ENCODE measurements around the gene PRAF2. TPM values are rescaled to one million over a fixed set of nuclear protein-coding genes. Genes with fewer than 3 reads are reported as not detected.

Gene PRAF2
- total RNA-seq, 1 experiment from 2014 or later: 0.07 TPM

DNA sequence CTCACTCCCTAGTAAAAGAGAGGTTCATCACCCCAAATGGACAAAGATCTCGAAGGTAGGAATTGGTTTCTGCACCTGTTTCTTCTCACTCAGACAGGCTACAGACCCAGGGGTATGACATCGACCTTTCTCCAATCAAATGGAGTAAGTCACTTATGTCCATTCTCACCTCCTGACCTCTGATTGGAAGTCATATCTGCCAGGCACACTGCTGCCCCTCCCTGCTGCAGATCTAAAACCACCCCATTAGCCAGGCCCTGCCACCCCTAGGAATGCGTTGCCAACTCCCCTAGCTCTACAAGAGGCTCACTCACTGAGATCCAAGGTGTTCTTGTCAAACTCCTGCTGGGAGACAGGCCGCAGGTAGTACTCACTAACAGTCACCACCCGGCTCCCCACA is 42.9 kb upstream of the PRAF2 start:
- Histone ChIP-seq H3K27ac (ENCODE audit: low read length) (no peak overlapping the region), H3K9me2 (replicated peaks; ENCODE audit: low read length) (no peaks in the 10 kb centered on the region), H3K36me3 (ENCODE audit: low read depth, low read length) (peaks cover 8% of the 10 kb centered on the region; the same call in 1 of the 2 replicates), H4K20me1 (ENCODE audit: low read length) (no peaks in the 10 kb centered on the region), H3K9me3 (ENCODE audit: low read length) (no peaks in the 10 kb centered on the region), H3K4me2 (ENCODE audit: low read length) (no peak overlapping the region), H2AFZ (ENCODE audit: low read length) (no peak overlapping the region), H3F3A (ENCODE audit: low read length, unreplicated experiment) (no peaks in the 10 kb centered on the region), H3K4me3 (ENCODE audit: low read length) (no peak overlapping the region), H3K9ac (ENCODE audit: low read length) (no peak overlapping the region), H3K79me2 (ENCODE audit: low read length) (peaks cover 6% of the 10 kb centered on the region), H3K4me1 (ENCODE audit: insufficient read depth, low read length) (no peaks in the 10 kb centered on the region), H3K27me3 (ENCODE audit: low read length) (no peaks in the 10 kb centered on the region)
- ATAC-seq (no peak), DNase-seq (no peak)
- intact Hi-C loops (cut with micrococcal nuclease): no loop called here
- TF ChIP-seq EZH2phosphoT487 (IDR thresholded peaks at IDR 0.05; ENCODE audit: borderline replicate concordance, low read length) (no peak), EZH2 (IDR thresholded peaks at IDR 0.05; ENCODE audit: low read length, unreplicated experiment) (no peak)
- TF ChIP-seq, protein P1, sequence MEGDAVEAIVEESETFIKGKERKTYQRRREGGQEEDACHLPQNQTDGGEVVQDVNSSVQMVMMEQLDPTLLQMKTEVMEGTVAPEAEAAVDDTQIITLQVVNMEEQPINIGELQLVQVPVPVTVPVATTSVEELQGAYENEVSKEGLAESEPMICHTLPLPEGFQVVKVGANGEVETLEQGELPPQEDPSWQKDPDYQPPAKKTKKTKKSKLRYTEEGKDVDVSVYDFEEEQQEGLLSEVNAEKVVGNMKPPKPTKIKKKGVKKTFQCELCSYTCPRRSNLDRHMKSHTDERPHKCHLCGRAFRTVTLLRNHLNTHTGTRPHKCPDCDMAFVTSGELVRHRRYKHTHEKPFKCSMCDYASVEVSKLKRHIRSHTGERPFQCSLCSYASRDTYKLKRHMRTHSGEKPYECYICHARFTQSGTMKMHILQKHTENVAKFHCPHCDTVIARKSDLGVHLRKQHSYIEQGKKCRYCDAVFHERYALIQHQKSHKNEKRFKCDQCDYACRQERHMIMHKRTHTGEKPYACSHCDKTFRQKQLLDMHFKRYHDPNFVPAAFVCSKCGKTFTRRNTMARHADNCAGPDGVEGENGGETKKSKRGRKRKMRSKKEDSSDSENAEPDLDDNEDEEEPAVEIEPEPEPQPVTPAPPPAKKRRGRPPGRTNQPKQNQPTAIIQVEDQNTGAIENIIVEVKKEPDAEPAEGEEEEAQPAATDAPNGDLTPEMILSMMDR (conservative IDR thresholded peaks at IDR 0.05; ENCODE audit: low read depth, low read length): no peak
- BruUV-seq (replicated peaks): no TSS peak
- POLR2A ChIA-PET (ENCODE audit: unreplicated experiment): no interaction called here
- CTCF ChIA-PET: no interaction called here

DNA sequence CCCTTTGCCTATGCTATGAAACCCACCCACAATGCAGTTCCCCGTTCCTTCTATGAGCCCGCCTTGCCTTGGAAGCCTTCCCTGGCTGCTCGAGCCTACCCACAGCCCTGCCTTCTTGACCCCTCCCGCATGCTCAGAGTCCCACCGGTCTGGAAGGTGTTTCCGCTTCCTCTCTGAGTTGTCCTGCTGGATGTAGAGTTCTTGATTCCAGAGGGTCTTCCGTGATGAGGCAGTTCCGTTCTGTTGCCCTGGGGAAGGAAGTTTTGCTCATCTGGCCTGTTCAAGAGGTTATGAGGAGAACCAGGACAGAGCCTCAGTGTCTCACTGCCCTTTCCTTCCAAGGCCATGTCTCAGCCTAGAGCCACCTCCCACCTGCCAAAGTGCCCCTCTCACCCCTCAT is 42.3 kb upstream of the PRAF2 start:
- H3K27me3 ChIP-seq (ENCODE audit: low read length): no peaks in the 10 kb centered on the region
- intact Hi-C loops (cut with micrococcal nuclease): no loop called here
- ChIA-PET POLR2A (ENCODE audit: unreplicated experiment) (no interaction called here), CTCF (no interaction called here)
- no peak for ATAC-seq
- H3K9me3 ChIP-seq (ENCODE audit: low read length): no peaks in the 10 kb centered on the region
- H3K4me1 ChIP-seq (ENCODE audit: insufficient read depth, low read length): no peaks in the 10 kb centered on the region
- H3K4me3 ChIP-seq (ENCODE audit: low read length): no peak overlapping the region
- no peak overlapping the region for H3K4me2 ChIP-seq (ENCODE audit: low read length)
- no peaks in the 10 kb centered on the region for H4K20me1 ChIP-seq (ENCODE audit: low read length)
- no peak overlapping the region for H3K27ac ChIP-seq (ENCODE audit: low read length)
- no peaks in the 10 kb centered on the region for H3K9me2 ChIP-seq (replicated peaks; ENCODE audit: low read length)
- TF ChIP-seq, protein P1 (conservative IDR thresholded peaks at IDR 0.05; ENCODE audit: low read depth, low read length): no peak
- TF ChIP-seq EZH2 (IDR thresholded peaks at IDR 0.05; ENCODE audit: low read length, unreplicated experiment): no peak
- TF ChIP-seq EZH2phosphoT487 (IDR thresholded peaks at IDR 0.05; ENCODE audit: borderline replicate concordance, low read length): no peak
- no peaks in the 10 kb centered on the region for H3K79me2 ChIP-seq (ENCODE audit: low read length)
- H3K36me3 ChIP-seq (ENCODE audit: low read depth, low read length): peaks cover 8% of the 10 kb centered on the region; the same call in 1 of the 2 replicates
- no peaks in the 10 kb centered on the region for H3F3A ChIP-seq (ENCODE audit: low read length, unreplicated experiment)
- H2AFZ ChIP-seq (ENCODE audit: low read length): no peak overlapping the region
- BruUV-seq (replicated peaks): no TSS peak
- H3K9ac ChIP-seq (ENCODE audit: low read length): no peak overlapping the region
- no peak for DNase-seq

DNA sequence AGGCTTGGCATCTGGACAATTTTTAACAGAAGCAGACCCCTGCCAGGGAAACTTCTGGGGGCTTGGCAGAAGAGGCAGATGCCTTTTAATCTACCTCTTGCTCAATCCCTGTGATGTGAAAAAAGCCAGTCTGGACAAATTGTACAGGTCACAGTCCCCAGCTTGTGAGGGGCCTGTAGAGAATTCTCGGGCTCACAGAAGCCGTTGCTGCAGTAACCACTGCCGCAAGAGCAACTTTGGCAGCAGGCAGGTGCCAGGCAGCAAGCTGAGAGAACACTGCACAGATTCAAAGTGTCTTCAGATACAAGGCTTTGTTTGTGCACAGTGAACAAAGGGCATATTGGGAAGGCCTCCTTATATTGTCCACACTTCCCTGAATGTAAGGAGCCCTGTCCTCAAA is 38.0 kb upstream of the PRAF2 start:
- no TSS peak for BruUV-seq (replicated peaks)
- ATAC-seq (no peak), DNase-seq (no peak)
- TF ChIP-seq, protein P1 (conservative IDR thresholded peaks at IDR 0.05; ENCODE audit: low read depth, low read length): no peak
- TF ChIP-seq EZH2phosphoT487 (IDR thresholded peaks at IDR 0.05; ENCODE audit: borderline replicate concordance, low read length): no peak
- no peak for TF ChIP-seq EZH2 (IDR thresholded peaks at IDR 0.05; ENCODE audit: low read length, unreplicated experiment)
- CTCF ChIA-PET: no interaction called here
- no peaks in the 10 kb centered on the region for H3K9me3 ChIP-seq (ENCODE audit: low read length)
- H3K27ac ChIP-seq (ENCODE audit: low read length): no peak overlapping the region
- H3K4me1 ChIP-seq (ENCODE audit: insufficient read depth, low read length): no peaks in the 10 kb centered on the region
- H3K79me2 ChIP-seq (ENCODE audit: low read length): no peaks in the 10 kb centered on the region
- no peak overlapping the region for H2AFZ ChIP-seq (ENCODE audit: low read length)
- H4K20me1 ChIP-seq (ENCODE audit: low read length): no peaks in the 10 kb centered on the region
- POLR2A ChIA-PET (ENCODE audit: unreplicated experiment): no interaction called here
- intact Hi-C loops (cut with micrococcal nuclease): no loop called here
- no peak overlapping the region for H3K4me2 ChIP-seq (ENCODE audit: low read length)
- peaks cover 3% of the 10 kb centered on the region; the same call in 1 of the 2 replicates for H3K36me3 ChIP-seq (ENCODE audit: low read depth, low read length)
- no peak overlapping the region for H3K9ac ChIP-seq (ENCODE audit: low read length)
- H3K4me3 ChIP-seq (ENCODE audit: low read length): no peak overlapping the region
- H3F3A ChIP-seq (ENCODE audit: low read length, unreplicated experiment): no peaks in the 10 kb centered on the region
- H3K9me2 ChIP-seq (replicated peaks; ENCODE audit: low read length): no peaks in the 10 kb centered on the region
- H3K27me3 ChIP-seq (ENCODE audit: low read length): no peaks in the 10 kb centered on the region

All from PC-3 (cell line).